HL-60 (cell line): ENCODE measurements around the gene GRIP2.

ENCODE experiments used
- DNase-seq, 2 experiments: peaks; one replicate each; pipeline ENCODE4 v3.0.0-alpha.2; 2010 to 2020; ENCODE audit warnings: low read depth in 1 of 2, low spot score in 1 of 2
- H3K27ac ChIP-seq: fragments of 250-450 bp; sonication (Bioruptor Pico); replicated peaks from 2 replicates; pipeline ENCODE4 v1.5.1; 2020; ENCODE audit warnings: mild to moderate bottlenecking, moderate library complexity
- H3K27me3 ChIP-seq: fragments of 250-450 bp; sonication (Bioruptor Pico); 2 replicates; pipeline ENCODE4 v1.5.1; 2021; ENCODE audit warnings: mild to moderate bottlenecking, moderate library complexity; ENCODE audit not compliant: insufficient read depth, poor library complexity, severe bottlenecking
- H3K4me3 ChIP-seq: replicated peaks from 2 replicates; pipeline ENCODE4 v1.5.1; 2011; ENCODE audit warnings: mild to moderate bottlenecking, control low read depth, low read length; ENCODE audit not compliant: insufficient read depth
- CTCF ChIP-seq: IDR thresholded peaks from one replicate; pipeline ENCODE4 v1.5.1; 2011; ENCODE audit warnings: low read length, control low read depth, inconsistent platforms; ENCODE audit not compliant: insufficient read depth
- GABPA ChIP-seq: IDR thresholded peaks from 2 replicates; pipeline ENCODE4 v1.6.1; 2012; ENCODE audit warnings: low read depth
- POLR2AphosphoS5 ChIP-seq: IDR thresholded peaks from 2 replicates; pipeline ENCODE4 v1.6.1; 2012; ENCODE audit warnings: low read depth
- REST ChIP-seq: IDR thresholded peaks from 2 replicates; pipeline ENCODE4 v1.6.1; 2012; ENCODE audit warnings: low read depth; ENCODE audit not compliant: insufficient replicate concordance
- SPI1 ChIP-seq: IDR thresholded peaks from 2 replicates; pipeline ENCODE4 v1.6.1; 2012; ENCODE audit warnings: low read depth, mild to moderate bottlenecking, borderline replicate concordance

Gene GRIP2

GRCh38 chr3:14566812-14567211 is 26.7 kb upstream of the GRIP2 start:
- no peak for TF ChIP-seq REST
- no peak for TF ChIP-seq SPI1
- TF ChIP-seq CTCF: no peak
- no peak for TF ChIP-seq GABPA
- TF ChIP-seq POLR2AphosphoS5: no peak
- no peak for DNase-seq
- Histone ChIP-seq H3K27me3 (peaks cover 15% of the 10 kb centered on the region), H3K4me3 (no peak overlapping the region), H3K27ac (no peak overlapping the region)

- Histone ChIP-seq H3K27ac (no peak overlapping the region), H3K27me3 (peaks cover 15% of the 10 kb centered on the region), H3K4me3 (no peak overlapping the region)
- peak; percentile 49 to 58 for DNase-seq
- TF ChIP-seq REST: no peak
- TF ChIP-seq GABPA: no peak
- TF ChIP-seq POLR2AphosphoS5: peak; percentile 80
Observed at GRCh38 chr3:14565868-14566588, 25.9 kb upstream of the GRIP2 start.

- no peak overlapping the region for H3K27ac ChIP-seq
Observed at GRCh38 chr3:14564741-14565140, 24.6 kb upstream of the GRIP2 start.

More at GRCh38 chr3:14564741-14565140, 24.6 kb upstream of the GRIP2 start:
- no peak for TF ChIP-seq SPI1
- TF ChIP-seq CTCF: no peak
- TF ChIP-seq POLR2AphosphoS5: no peak
- TF ChIP-seq REST: no peak
- TF ChIP-seq GABPA: no peak
- H3K4me3 ChIP-seq: no peak overlapping the region
- H3K27me3 ChIP-seq: peaks cover 15% of the 10 kb centered on the region
- DNase-seq: no peak
